Glutamatergic neuron (in vitro differentiated cells): ENCODE measurements around the gene RAD9B. TPM values are rescaled to one million over a fixed set of nuclear protein-coding genes. Genes with fewer than 3 reads are reported as not detected.

Source experiments
- DNase-seq: peaks from one replicate; pipeline ENCODE4 v3.0.0; 2022
- H3K27ac Mint-ChIP-seq: one replicate; pipeline ENCODE4 v1.8.0; 2020; ENCODE audit warnings: mild to moderate bottlenecking, mixed read lengths, inconsistent platforms; ENCODE audit not compliant: unreplicated experiment
- H3K27me3 Mint-ChIP-seq: one replicate; pipeline ENCODE4 v1.8.0; 2020; ENCODE audit warnings: mild to moderate bottlenecking, moderate library complexity, mixed read lengths, inconsistent platforms; ENCODE audit not compliant: unreplicated experiment
- H3K36me3 Mint-ChIP-seq: one replicate; pipeline ENCODE4 v1.8.0; 2020; ENCODE audit warnings: mild to moderate bottlenecking, mixed read lengths, inconsistent platforms; ENCODE audit not compliant: unreplicated experiment
- H3K4me1 Mint-ChIP-seq: one replicate; pipeline ENCODE4 v1.8.0; 2020; ENCODE audit warnings: mild to moderate bottlenecking, low read depth, mixed read lengths, inconsistent platforms; ENCODE audit not compliant: unreplicated experiment
- H3K4me3 Mint-ChIP-seq: one replicate; pipeline ENCODE4 v1.8.0; 2020; ENCODE audit warnings: mild to moderate bottlenecking, mixed read lengths, inconsistent platforms; ENCODE audit not compliant: unreplicated experiment
- H3K9me3 Mint-ChIP-seq: one replicate; pipeline ENCODE4 v1.8.0; 2020; ENCODE audit warnings: mild to moderate bottlenecking, moderate library complexity, mixed read lengths, inconsistent platforms; ENCODE audit not compliant: unreplicated experiment
- total RNA-seq: library from RNA; stranded (reverse); fragmentation: NEBNext Ultra II Directional; extraction: Animal tissue kit (Norgen Biotek cat#: 25700); gene quantifications from one replicate; pipeline ENCODE4 v1.2.1, GENCODE V29; 2021; ENCODE audit not compliant: unreplicated experiment
- TF ChIP-seq, protein P1 (sequence below): fragments of 200-600 bp; sonication (generic); IDR thresholded peaks from one replicate; pipeline ENCODE4 v1.5.0; 2021; ENCODE audit not compliant: partially characterized antibody, unreplicated experiment

RAD9B gene
- total RNA-seq, 1 donor from 2014 or later = 0.49 TPM

GRCh38 chr12:110547090-110547489 lies 45.0 kb downstream of the RAD9B start:
- Mint-ChIP-seq H3K4me1 (no peaks in the 10 kb centered on the region), H3K9me3 (no peaks in the 10 kb centered on the region), H3K27ac (no peak overlapping the region), H3K36me3 (peaks cover 3% of the 10 kb centered on the region), H3K4me3 (no peak overlapping the region), H3K27me3 (no peaks in the 10 kb centered on the region)
- no peak for DNase-seq
- TF ChIP-seq, protein P1, sequence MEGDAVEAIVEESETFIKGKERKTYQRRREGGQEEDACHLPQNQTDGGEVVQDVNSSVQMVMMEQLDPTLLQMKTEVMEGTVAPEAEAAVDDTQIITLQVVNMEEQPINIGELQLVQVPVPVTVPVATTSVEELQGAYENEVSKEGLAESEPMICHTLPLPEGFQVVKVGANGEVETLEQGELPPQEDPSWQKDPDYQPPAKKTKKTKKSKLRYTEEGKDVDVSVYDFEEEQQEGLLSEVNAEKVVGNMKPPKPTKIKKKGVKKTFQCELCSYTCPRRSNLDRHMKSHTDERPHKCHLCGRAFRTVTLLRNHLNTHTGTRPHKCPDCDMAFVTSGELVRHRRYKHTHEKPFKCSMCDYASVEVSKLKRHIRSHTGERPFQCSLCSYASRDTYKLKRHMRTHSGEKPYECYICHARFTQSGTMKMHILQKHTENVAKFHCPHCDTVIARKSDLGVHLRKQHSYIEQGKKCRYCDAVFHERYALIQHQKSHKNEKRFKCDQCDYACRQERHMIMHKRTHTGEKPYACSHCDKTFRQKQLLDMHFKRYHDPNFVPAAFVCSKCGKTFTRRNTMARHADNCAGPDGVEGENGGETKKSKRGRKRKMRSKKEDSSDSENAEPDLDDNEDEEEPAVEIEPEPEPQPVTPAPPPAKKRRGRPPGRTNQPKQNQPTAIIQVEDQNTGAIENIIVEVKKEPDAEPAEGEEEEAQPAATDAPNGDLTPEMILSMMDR = no peak

DNA sequence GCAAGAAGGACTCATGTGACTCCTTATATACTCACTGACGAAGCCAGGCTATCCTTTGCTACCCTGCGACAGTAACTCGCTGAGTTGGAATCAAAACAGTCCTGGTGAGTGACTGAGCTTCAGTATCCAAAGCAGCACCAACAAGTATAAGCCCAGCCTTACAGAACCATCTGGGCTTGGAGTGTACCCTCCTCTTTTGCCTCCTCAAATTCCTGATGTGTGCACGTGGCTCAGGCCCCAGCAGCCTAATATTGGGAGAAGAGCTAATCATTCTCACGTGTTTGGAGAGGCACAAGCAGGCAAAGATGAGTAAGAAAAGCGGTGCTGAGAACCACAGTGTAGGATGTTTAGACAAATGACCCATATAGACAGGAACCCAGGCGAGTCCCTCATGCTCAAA lies 46.5 kb downstream of the RAD9B start:
- Mint-ChIP-seq H3K9me3 (peaks cover 1% of the 10 kb centered on the region), H3K4me3 (no peak overlapping the region), H3K27ac (no peak overlapping the region), H3K27me3 (no peaks in the 10 kb centered on the region), H3K4me1 (no peaks in the 10 kb centered on the region), H3K36me3 (peaks cover 3% of the 10 kb centered on the region)
- DNase-seq = no peak
- TF ChIP-seq, protein P1 = no peak

DNA sequence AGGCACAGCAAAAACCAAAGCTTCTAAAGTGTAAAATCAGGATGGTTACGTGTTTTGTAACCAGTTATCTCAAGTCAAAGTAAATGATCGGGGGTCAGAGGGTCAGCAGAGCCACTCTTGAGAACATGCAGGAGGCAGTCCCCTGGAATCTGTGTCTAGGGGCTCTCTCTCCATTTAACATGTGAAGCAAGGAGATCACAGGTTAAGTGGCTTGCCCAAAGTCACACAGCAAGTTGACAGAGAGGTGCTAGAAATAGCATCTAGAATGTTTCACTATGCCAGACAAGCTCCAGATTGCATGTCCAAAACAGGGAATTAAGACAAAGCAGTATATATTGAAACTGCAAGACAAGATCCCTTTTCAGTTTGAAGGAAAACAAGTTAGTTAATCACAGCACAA lies 47.6 kb downstream of the RAD9B start:
- Mint-ChIP-seq H3K36me3 (peaks cover 3% of the 10 kb centered on the region), H3K4me3 (no peak overlapping the region), H3K27ac (no peak overlapping the region), H3K9me3 (peaks cover 1% of the 10 kb centered on the region), H3K27me3 (no peaks in the 10 kb centered on the region), H3K4me1 (no peaks in the 10 kb centered on the region)
- no peak for DNase-seq
- TF ChIP-seq, protein P1 = no peak

GRCh38 chr12:110550981-110551380 lies 48.9 kb downstream of the RAD9B start:
- no peak for DNase-seq
- Mint-ChIP-seq H3K36me3 (peaks cover 3% of the 10 kb centered on the region), H3K4me3 (no peak overlapping the region), H3K4me1 (peaks cover 4% of the 10 kb centered on the region), H3K27ac (no peak overlapping the region), H3K27me3 (no peaks in the 10 kb centered on the region), H3K9me3 (peaks cover 1% of the 10 kb centered on the region)
- TF ChIP-seq, protein P1 = no peak

Other genes starting within 250 kb of the RAD9B start
- 269 TPM for gene ATP2A2, start 221.1 kb upstream of the RAD9B start, total RNA-seq
- gene ANAPC7, start 98.6 kb upstream of the RAD9B start, total RNA-seq = 93.7 TPM
- 190 TPM for gene ARPC3, start 52.0 kb upstream of the RAD9B start, total RNA-seq
- 17.5 TPM for gene GPN3, start 34.1 kb upstream of the RAD9B start, total RNA-seq
- gene FAM216A, start 33.5 kb upstream of the RAD9B start, total RNA-seq = 21.7 TPM
- 94.6 TPM for gene VPS29, start 220 bp upstream of the RAD9B start, total RNA-seq
- gene PPTC7, start 81.0 kb downstream of the RAD9B start, total RNA-seq = 11.4 TPM
- gene TCTN1, start 111.8 kb downstream of the RAD9B start, total RNA-seq = 21.8 TPM
- gene HVCN1, start 186.8 kb downstream of the RAD9B start, total RNA-seq = 0.71 TPM
- 137 TPM for gene PPP1CC, start 240.6 kb downstream of the RAD9B start, total RNA-seq